Hepatocyte (in vitro differentiated cells): ENCODE measurements around the gene TMEM131. TPM values are rescaled to one million over a fixed set of nuclear protein-coding genes. Genes with fewer than 3 reads are reported as not detected.

Experiments
- DNase-seq: peaks from one replicate; pipeline ENCODE4 v3.0.0-alpha.2; 2016; ENCODE audit warnings: low spot score
- H2AFZ ChIP-seq: fragments of 200-600 bp; sonication (generic); 2 replicates; pipeline ENCODE4 v1.6.0; 2016; ENCODE audit warnings: antibody characterized with exemption, mild to moderate bottlenecking
- H3K27ac ChIP-seq: fragments of 200-600 bp; sonication (generic); 2 replicates; pipeline ENCODE4 v1.5.1; 2016; ENCODE audit warnings: mild to moderate bottlenecking
- H3K27me3 ChIP-seq: fragments of 200-600 bp; sonication (generic); 2 replicates; pipeline ENCODE4 v1.6.1; 2016
- H3K36me3 ChIP-seq: fragments of 200-600 bp; sonication (generic); replicated peaks from 2 replicates; pipeline ENCODE4 v1.5.1; 2016; ENCODE audit warnings: low read depth; ENCODE audit not compliant: insufficient read depth
- H3K4me1 ChIP-seq: fragments of 200-600 bp; sonication (generic); 2 replicates; pipeline ENCODE4 v1.5.1; 2016; ENCODE audit warnings: mild to moderate bottlenecking, moderate library complexity; ENCODE audit not compliant: insufficient read depth
- H3K4me2 ChIP-seq: fragments of 200-600 bp; sonication (generic); 2 replicates; pipeline ENCODE4 v1.6.0; 2016
- H3K4me3 ChIP-seq: fragments of 200-600 bp; sonication (generic); 2 replicates; pipeline ENCODE4 v1.5.1; 2016; ENCODE audit warnings: mild to moderate bottlenecking
- H3K79me2 ChIP-seq: fragments of 200-600 bp; sonication (generic); 2 replicates; pipeline ENCODE4 v1.6.0; 2017; ENCODE audit warnings: mild to moderate bottlenecking
- H3K9me2 ChIP-seq: fragments of 200-600 bp; sonication (generic); replicated peaks from 2 replicates; pipeline ENCODE4 v1.6.0; 2017; ENCODE audit warnings: mild to moderate bottlenecking; ENCODE audit not compliant: insufficient read depth
- H3K9me3 ChIP-seq: fragments of 200-600 bp; sonication (generic); 2 replicates; pipeline ENCODE4 v1.5.1; 2016; ENCODE audit warnings: low read depth, mild to moderate bottlenecking
- H4K20me1 ChIP-seq: fragments of 200-600 bp; sonication (generic); 2 replicates; pipeline ENCODE4 v1.6.0; 2016; ENCODE audit warnings: mild to moderate bottlenecking; ENCODE audit not compliant: insufficient read depth, poor library complexity, severe bottlenecking
- CTCF ChIP-seq: fragments of 200-600 bp; sonication (generic); IDR thresholded peaks from 2 replicates; pipeline ENCODE4 v1.5.1; 2016; ENCODE audit warnings: antibody characterized with exemption, mild to moderate bottlenecking; ENCODE audit not compliant: poor library complexity
- EZH2 ChIP-seq: fragments of 200-600 bp; sonication (generic); IDR thresholded peaks from 2 replicates; pipeline ENCODE4 v1.6.1; 2016; ENCODE audit warnings: antibody characterized with exemption, mild to moderate bottlenecking, borderline replicate concordance
- EZH2phosphoT487 ChIP-seq: fragments of 200-600 bp; sonication (generic); IDR thresholded peaks from one replicate; pipeline ENCODE4 v1.6.1; 2018; ENCODE audit warnings: antibody characterized with exemption, mild to moderate bottlenecking, low read depth, moderate library complexity; ENCODE audit not compliant: unreplicated experiment, severe bottlenecking
- WGBS: methylation state at CpG from one replicate; pipeline ENCODE4 v1.1.6; 2016; ENCODE audit warnings: low lambda C conversion rate; ENCODE audit errors: missing lambda C conversion rate; 5-methylcytosine and 5-hydroxymethylcytosine counted together
- polyA plus RNA-seq: library from polyadenylated mRNA; unstranded; fragments of >200 nt; fragmentation: Nextera tagmentation; extraction: Ambion mirVana; gene quantifications from 2 replicates; pipeline ENCODE4 v1.2.1, GENCODE V29; 2016
- total RNA-seq: library from RNA; depleted of rRNA; stranded (reverse); fragments of >200 nt; gene quantifications from 2 replicates; pipeline ENCODE4 v1.2.3, GENCODE V29; 2014

TMEM131 gene
- total and polyA plus RNA-seq, 2 experiments from 2014 or later, result 17.5 to 42.1 TPM

GRCh38 chr2:97757062-97757461 lies 238.7 kb downstream of the TMEM131 start:
- Histone ChIP-seq H2AFZ (no peak overlapping the region), H3K4me1 (no peaks in the 10 kb centered on the region), H3K4me3 (no peak overlapping the region), H4K20me1 (no peaks in the 10 kb centered on the region), H3K4me2 (no peak overlapping the region), H3K9me2 (no peaks in the 10 kb centered on the region), H3K9me3 (no peaks in the 10 kb centered on the region), H3K27me3 (no peaks in the 10 kb centered on the region), H3K79me2 (no peaks in the 10 kb centered on the region), H3K36me3 (no peaks in the 10 kb centered on the region), H3K27ac (no peak overlapping the region)
- TF ChIP-seq CTCF, result no peak
- TF ChIP-seq EZH2phosphoT487, result no peak
- no peak for TF ChIP-seq EZH2
- 99% methylated on average over 18 of the region's 18 CpGs for WGBS
- no peak for DNase-seq

- TF ChIP-seq CTCF (no peak), EZH2 (no peak), EZH2phosphoT487 (no peak)
These were observed 240.3 kb downstream of the TMEM131 start for GRCh38 chr2:97755491-97755890.

GRCh38 chr2:97754690-97755346 lies 240.9 kb downstream of the TMEM131 start:
- Histone ChIP-seq H4K20me1 (no peaks in the 10 kb centered on the region), H3K36me3 (no peaks in the 10 kb centered on the region), H3K27ac (no peak overlapping the region), H3K4me1 (no peaks in the 10 kb centered on the region), H3K9me2 (no peaks in the 10 kb centered on the region), H3K4me2 (no peak overlapping the region), H3K4me3 (no peak overlapping the region), H3K27me3 (no peaks in the 10 kb centered on the region), H3K79me2 (no peaks in the 10 kb centered on the region), H3K9me3 (no peaks in the 10 kb centered on the region), H2AFZ (no peak overlapping the region)
- WGBS, result 94% methylated on average over 12 of the region's 12 CpGs
- no peak for DNase-seq
- TF ChIP-seq EZH2phosphoT487 (no peak), CTCF (no peak)

More at GRCh38 chr2:97755491-97755890, 240.3 kb downstream of the TMEM131 start:
- Histone ChIP-seq H3K4me1 (no peaks in the 10 kb centered on the region), H4K20me1 (no peaks in the 10 kb centered on the region), H3K4me3 (no peak overlapping the region), H3K9me2 (no peaks in the 10 kb centered on the region), H3K36me3 (no peaks in the 10 kb centered on the region), H3K27me3 (no peaks in the 10 kb centered on the region), H3K27ac (no peak overlapping the region), H2AFZ (no peak overlapping the region), H3K79me2 (no peaks in the 10 kb centered on the region), H3K4me2 (no peak overlapping the region), H3K9me3 (no peaks in the 10 kb centered on the region)
- WGBS, result 90% methylated on average over 2 of the region's 2 CpGs
- DNase-seq, result no peak
